Activated effector memory CD4-positive, alpha-beta T cell treated with Interleukin-2 at 50 U/mL for 16 hours (primary cell): Measurements from ENCODE around the gene IL1RAP.

Experiments
- DNase-seq: peaks from one replicate; pipeline ENCODE4 v3.0.0-alpha.2; 2020

Gene IL1RAP

GRCh38 chr3:190616637-190617036 lies 102.8 kb downstream of the IL1RAP start:
- no peak for DNase-seq

- DNase-seq: no peak
Observed at GRCh38 chr3:190617185-190617584, 103.3 kb downstream of the IL1RAP start.

GRCh38 chr3:190618330-190619030 lies 104.6 kb downstream of the IL1RAP start:
- DNase-seq: no peak

- DNase-seq: no peak
Observed at GRCh38 chr3:190619353-190619752, 105.5 kb downstream of the IL1RAP start.

DNA sequence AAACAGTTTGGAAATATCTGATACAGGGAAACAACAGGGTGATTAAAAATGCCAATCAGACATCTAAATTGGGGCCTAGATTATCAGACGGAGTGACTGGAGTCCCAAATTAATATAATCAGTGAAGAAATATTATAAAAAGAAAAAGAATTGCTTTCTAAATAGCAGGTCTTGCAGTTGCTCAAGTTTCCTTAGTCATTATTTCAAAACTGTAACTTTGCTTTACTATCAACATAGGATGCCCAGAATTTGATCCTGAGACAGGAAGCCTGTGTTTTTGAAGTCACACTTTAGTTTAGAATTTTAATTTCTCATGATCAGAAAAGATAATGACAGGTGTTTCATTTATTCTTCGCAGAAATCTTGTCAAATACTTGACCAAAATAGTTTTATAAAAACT lies 105.9 kb downstream of the IL1RAP start:
- DNase-seq: no peak

DNA sequence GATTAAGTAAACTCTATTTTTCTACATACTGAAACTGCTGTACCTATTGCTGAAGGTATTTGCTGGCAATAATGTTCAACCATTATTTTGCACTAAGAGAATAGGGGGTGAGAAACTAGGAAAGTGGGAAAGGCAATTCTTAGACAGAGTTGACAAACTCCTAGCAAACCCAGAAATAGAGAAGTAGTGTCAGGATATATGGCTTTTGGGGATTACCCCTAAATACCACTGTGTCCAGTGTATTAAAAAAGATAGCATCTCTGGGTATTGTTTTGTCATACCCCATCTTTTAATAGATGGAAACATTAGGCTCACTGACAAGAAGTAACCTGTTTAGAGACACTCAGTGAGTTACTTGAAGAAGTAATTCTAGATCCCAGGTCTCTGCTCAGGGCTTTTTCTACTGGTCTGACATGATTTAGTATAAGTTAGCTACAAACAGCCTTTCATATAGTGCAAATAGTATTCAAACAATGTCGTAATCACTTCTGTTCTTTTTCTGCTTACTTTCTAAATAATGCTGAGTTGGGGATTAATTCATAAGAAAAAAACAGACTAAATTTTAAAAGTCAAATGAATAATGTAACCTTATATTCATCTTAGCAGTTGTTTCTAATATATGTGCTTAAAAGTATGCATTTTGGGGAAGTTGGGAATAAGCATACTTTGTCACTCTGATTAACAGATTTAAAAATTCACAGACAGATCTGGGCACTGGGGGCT lies 107.2 kb downstream of the IL1RAP start:
- DNase-seq: no peak

- DNase-seq: no peak
Observed at GRCh38 chr3:190621927-190622326, 108.0 kb downstream of the IL1RAP start.

DNA sequence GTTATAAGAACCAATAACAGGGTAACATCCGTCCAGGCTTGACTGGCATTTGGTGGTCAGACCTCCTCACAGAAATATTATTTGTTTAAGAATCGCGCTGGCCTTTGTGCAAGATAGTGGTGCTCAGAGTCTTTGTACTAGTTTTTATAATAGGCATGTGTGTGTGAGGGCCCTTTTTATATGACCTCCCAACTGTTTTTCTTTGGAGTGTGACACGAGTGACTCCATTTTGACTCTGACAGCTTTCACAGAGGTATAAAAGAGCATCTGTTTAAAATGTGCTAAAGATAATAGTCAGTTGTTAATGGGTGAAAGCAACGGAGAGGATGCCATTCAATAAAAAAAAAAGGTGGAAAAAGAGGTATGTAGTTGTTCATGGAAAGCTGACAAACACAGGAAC lies 110.4 kb downstream of the IL1RAP start:
- DNase-seq: no peak

DNA sequence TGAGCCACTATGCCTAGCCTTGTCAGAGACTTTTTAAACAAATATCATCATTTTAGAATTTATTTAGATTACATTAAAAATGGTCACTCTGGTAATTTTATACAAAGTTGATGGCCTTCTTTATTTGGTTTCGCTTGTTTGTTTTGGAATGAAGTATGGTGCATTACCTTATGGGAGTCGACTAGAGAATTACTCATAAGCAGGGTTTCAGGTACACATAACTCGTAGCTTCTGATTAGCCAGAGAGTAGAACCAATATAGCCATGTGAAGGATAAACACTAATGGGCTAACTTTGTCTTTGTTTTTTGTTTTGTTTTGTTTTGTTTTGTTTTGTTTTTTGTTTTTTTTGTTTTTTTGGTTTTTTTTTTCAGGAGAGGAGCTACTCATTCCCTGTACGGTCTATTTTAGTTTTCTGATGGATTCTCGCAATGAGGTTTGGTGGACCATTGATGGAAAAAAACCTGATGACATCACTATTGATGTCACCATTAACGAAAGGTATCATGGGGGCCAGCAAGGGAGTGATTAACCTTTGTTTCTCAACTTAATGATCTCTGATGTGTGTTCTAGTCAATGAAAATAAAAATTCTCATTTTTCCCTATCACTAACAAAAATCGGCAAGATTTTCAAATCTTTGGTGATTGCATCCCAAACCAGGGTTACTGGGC lies 113.2 kb downstream of the IL1RAP start:
- DNase-seq: no peak

GRCh38 chr3:190629088-190629487 lies 115.2 kb downstream of the IL1RAP start:
- DNase-seq: no peak

DNA sequence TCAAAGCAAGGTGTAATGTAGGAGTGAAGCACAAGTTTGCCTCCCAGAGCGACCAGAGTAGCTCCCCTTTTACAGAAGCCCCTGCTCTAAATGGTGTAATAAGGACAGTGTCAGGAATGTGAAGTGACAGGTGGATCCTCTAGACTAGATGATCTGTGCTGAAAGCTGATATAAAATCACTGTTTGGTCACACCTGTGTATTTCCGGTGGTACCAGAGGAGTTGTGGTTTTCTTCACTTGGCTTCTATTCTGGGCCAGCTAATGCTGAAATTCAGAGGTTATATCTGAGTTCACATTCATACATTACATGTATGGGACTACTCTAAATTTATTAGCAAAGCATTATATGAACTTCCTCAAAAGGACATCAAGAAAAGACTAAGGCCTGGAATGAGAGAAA lies 117.4 kb downstream of the IL1RAP start:
- no peak for DNase-seq

DNA sequence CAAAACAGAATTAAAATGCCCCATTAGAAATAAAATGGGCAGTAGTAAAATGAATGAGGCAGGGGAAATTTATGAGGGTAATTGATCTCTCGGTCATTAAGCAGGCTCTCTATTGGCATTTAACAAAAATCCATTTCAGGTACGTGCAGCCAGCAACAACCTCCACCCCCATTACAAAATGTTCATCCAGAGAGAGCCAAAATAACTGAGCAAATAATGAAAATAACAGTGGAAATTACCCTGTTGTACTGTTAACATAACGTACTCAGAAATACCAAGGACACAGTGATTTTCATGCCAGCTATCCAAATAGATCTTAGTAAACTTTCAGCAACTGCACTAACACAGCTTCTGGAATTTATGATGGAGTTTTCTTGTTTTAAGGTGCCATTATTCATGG lies 127.7 kb downstream of the IL1RAP start:
- DNase-seq: no peak

DNA sequence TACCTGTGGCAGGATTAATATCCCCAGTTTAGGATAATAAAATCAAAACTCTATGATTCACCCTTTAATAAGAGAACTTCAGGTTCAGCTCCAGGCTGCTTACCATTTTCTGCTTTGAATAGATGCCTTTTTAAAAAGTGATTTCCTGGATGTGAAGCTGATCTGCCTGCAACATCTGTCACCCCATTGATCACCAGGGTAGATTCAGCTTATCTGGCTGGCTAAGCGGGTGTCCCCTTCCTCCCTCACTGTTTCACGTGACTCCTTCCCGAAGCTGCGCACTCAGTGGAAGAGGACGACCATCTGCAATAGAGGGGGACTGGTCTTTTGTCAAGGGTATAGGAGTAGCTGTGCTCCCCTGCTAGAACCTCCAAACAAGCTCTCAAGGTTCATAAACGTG lies 128.1 kb downstream of the IL1RAP start:
- DNase-seq: no peak

GRCh38 chr3:190644035-190644434 lies 130.2 kb downstream of the IL1RAP start:
- no peak for DNase-seq

DNA sequence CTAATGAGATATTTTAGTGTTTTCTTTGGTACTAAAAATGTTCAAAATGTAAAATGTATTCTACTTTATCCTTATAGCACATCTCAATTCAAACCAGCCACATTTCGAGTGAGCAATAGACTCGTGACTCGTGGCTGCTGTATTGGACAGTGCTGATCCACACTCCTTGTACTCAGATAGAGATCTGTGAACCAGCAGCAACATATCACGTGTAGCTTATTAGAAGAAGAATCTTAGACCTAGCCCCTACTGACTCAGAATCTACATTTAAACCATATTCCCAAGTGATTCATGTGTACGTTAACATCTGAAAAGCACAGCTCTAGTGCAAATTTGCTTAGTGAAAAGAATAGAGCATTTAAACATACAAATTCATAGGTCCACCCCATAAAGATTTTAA lies 130.9 kb downstream of the IL1RAP start:
- DNase-seq: no peak

- no peak for DNase-seq
Observed at GRCh38 chr3:190645932-190646460, 132.1 kb downstream of the IL1RAP start.

DNA sequence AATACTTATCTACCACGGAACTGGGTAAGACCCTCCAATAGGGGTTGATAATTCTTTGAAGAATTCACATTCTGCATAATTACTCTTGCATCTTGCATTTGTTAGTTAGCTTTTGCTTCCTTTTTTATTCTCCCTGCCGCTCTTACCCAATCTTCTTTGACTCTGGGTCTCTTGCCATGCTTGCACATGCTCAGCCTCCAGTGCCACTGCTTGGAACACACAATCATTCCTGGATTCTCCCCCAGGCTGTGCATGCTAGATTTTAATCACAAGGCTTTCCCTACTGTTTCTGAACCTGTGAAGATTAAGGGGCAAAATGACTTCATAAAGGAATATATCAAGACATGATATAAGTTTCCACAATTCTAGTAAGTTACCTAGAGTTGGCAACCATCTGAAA lies 133.1 kb downstream of the IL1RAP start:
- DNase-seq: no peak

- DNase-seq: no peak
Observed at GRCh38 chr3:190655933-190656332, 142.0 kb downstream of the IL1RAP start.

- no peak for DNase-seq
Observed at GRCh38 chr3:190658106-190658505, 144.2 kb downstream of the IL1RAP start.

GRCh38 chr3:190666821-190667220 lies 152.9 kb downstream of the IL1RAP start:
- DNase-seq: no peak

DNA sequence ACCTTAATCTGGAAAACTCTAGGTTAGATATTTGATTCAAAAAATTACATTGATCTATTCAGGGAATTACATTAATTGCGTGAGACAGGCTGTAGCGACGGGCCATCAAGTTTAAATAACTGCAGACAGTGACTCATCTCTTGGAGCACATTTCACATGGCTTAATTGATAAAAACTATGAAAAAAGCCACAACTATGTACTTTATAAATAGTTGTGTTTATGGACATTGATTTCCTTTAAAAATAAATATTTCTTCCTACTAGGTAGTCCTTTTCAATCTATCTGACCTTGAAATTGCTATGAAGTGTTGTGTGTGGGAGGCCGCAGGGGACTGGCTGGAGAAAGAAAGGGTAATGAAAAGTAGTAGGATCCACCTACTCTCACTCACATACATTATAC lies 157.8 kb downstream of the IL1RAP start:
- no peak for DNase-seq

DNA sequence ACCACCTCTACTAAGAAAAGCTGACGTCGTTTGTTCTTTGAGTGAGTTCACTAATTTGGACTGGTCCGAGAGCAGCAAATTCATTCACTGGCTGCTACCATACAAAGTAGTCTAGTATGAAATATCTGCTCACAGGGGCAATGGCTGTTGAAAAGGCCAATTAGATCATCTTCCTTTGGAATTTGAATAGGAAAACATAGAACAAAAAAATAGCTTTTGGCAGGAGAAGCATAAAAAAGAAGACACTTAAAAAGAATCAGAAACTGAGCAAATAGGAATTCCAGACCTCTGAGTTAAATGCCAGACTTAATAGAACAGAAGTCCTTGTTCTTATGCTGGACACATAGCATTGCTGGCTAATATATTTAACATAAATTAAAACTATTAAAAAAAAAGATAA lies 159.3 kb downstream of the IL1RAP start:
- no peak for DNase-seq

GRCh38 chr3:190676481-190676880 lies 162.6 kb downstream of the IL1RAP start:
- no peak for DNase-seq

DNA sequence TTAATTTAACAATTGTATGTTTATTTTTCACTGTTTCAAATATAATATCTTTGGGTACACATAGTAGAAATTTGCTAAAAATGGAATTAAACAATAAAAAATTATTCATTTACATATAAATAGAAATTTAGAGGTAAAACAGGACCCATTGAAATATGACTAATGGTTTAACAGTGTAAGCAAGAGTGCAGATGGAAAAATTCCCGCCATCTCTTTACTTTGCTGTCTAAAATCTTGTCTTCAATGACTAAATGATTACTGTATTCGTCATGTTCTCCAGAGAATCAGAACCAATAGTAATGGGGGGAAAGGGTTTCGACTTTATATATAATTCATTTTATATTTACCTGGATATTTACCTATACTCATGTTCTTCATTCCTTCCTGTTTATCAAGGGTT lies 163.1 kb downstream of the IL1RAP start:
- no peak for DNase-seq
